ENCODE results near the gene MEIOB.

DNA sequence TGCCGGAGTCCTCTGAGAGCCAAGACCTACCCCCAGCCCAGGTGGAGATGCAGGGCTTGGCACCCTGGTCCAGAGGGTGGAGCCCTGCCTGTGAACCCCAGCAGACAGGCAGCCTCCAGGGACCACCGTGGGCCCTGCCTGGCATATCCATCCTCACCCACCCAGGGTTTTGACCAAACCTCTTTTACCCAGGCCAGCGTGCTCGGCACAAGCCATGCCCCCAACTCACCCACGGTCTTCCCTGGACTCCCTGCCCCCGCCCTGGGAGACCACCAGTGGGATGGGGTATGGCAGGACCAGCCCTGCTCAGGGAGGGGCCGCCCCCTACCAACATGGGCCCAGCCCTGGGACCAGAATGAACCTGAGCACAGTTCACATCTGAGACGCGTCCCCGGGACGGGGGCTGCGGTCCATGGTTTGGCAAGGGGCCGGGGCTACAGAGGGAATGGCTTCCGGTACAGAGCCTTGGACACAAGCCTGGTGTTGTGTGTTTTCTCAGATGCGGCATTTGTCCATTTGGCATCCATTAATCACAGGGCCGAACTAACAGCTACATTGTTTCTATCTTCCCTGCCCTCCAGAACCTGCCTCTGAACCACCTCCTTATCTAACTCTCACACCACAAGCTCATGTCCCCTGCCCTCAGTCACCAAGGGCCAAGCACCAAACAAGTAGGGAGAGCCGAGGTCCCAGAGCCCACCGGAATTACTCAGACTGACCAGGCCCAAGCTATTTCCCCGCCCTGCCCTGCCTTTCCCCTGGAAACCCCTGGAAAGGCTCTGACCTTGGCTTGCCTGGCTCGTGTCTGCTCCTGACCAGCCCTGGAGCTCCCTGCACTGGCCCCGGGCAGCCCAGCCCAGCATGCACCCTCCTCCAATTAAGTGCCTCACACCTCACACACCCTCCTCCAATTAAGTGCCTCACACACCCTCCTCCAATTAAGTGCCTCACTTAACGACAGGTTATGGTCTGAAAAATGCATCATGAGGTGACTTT is 32.2 kb upstream of the MEIOB start:
- TF ChIP-seq, protein P1, sequence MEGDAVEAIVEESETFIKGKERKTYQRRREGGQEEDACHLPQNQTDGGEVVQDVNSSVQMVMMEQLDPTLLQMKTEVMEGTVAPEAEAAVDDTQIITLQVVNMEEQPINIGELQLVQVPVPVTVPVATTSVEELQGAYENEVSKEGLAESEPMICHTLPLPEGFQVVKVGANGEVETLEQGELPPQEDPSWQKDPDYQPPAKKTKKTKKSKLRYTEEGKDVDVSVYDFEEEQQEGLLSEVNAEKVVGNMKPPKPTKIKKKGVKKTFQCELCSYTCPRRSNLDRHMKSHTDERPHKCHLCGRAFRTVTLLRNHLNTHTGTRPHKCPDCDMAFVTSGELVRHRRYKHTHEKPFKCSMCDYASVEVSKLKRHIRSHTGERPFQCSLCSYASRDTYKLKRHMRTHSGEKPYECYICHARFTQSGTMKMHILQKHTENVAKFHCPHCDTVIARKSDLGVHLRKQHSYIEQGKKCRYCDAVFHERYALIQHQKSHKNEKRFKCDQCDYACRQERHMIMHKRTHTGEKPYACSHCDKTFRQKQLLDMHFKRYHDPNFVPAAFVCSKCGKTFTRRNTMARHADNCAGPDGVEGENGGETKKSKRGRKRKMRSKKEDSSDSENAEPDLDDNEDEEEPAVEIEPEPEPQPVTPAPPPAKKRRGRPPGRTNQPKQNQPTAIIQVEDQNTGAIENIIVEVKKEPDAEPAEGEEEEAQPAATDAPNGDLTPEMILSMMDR (conservative IDR thresholded peaks at IDR 0.05): no peak
- no peak for TF ChIP-seq EZH2 (IDR thresholded peaks at IDR 0.05; ENCODE audit: low read depth)
